RWPE1 (cell line): Measurements from ENCODE around the gene LEF1.

Experiments
- CTCF ChIA-PET: fragments of 350-600 bp; sonication (Branson Sonifier 250); formaldehyde crosslinking; extraction: SDS; loops from one replicate; lab custom pipeline; 2021; lab: Yijun Ruan, JAX
- POLR2A ChIA-PET: fragments of 400-600 bp; formaldehyde crosslinking; extraction: SDS; loops from one replicate; lab custom pipeline; 2020; ENCODE audit warnings: antibody characterized with exemption; ENCODE audit not compliant: low non-redundant PET; lab: Yijun Ruan, JAX
- DNase-seq: peaks from one replicate; pipeline ENCODE4 v3.0.0; 2012; ENCODE audit warnings: low spot score
- H3K27ac ChIP-seq: fragments of 450-650 bp; 2 replicates; pipeline ENCODE4 v1.5.1; 2017
- CTCF ChIP-seq: fragments of 450-650 bp; conservative IDR thresholded peaks from 2 replicates; pipeline ENCODE4 v1.5.1; 2017; ENCODE audit warnings: low read depth, mild to moderate bottlenecking

LEF1 gene

GRCh38 chr4:108006361-108006760 lies 162.4 kb downstream of the LEF1 start:
- POLR2A ChIA-PET = no interaction called here

GRCh38 chr4:108005807-108006206 lies 162.9 kb downstream of the LEF1 start:
- ChIA-PET CTCF (interaction anchor here (0.8 kb wide), 1 partner anchor 13 kb away, joined by 4 read pairs; no protein-coding TSS in a partner anchor), POLR2A (no interaction called here)
- no peak for DNase-seq
- TF ChIP-seq CTCF = no peak
- no peak overlapping the region for H3K27ac ChIP-seq

More at GRCh38 chr4:108006361-108006760, 162.4 kb downstream of the LEF1 start:
- DNase-seq = no peak
- CTCF ChIA-PET = interaction anchor here (0.8 kb wide), 1 partner anchor 12 kb away, joined by 4 read pairs; no protein-coding TSS in a partner anchor
- TF ChIP-seq CTCF = no peak
- H3K27ac ChIP-seq = no peak overlapping the region

- no peak overlapping the region for H3K27ac ChIP-seq
- DNase-seq = no peak
- TF ChIP-seq CTCF = no peak
- ChIA-PET CTCF (interaction anchor here (0.6 kb wide), 1 partner anchor 799 kb away, joined by 3 read pairs; no protein-coding TSS in a partner anchor), POLR2A (no interaction called here)
Observed at GRCh38 chr4:108004646-108005045, 164.1 kb downstream of the LEF1 start.

- TF ChIP-seq CTCF = no peak
- CTCF ChIA-PET = interaction anchor here (0.6 kb wide), 1 partner anchor 799 kb away, joined by 3 read pairs; no protein-coding TSS in a partner anchor
Observed at GRCh38 chr4:108003982-108004515, 164.7 kb downstream of the LEF1 start.

GRCh38 chr4:108001540-108002135 lies 167.1 kb downstream of the LEF1 start:
- CTCF ChIA-PET = no interaction called here
- no peak for TF ChIP-seq CTCF
- POLR2A ChIA-PET = no interaction called here
- DNase-seq = no peak
- H3K27ac ChIP-seq = no peak overlapping the region

More at GRCh38 chr4:108003982-108004515, 164.7 kb downstream of the LEF1 start:
- DNase-seq = no peak
- POLR2A ChIA-PET = no interaction called here
- H3K27ac ChIP-seq = no peak overlapping the region

- ChIA-PET POLR2A (no interaction called here), CTCF (no interaction called here)
- no peak overlapping the region for H3K27ac ChIP-seq
- TF ChIP-seq CTCF = no peak
- DNase-seq = no peak
Observed at GRCh38 chr4:107999932-108000539, 168.7 kb downstream of the LEF1 start.
